Gastroesophageal sphincter (tissue), 3 donors: ENCODE results near the gene POMGNT2.

Experiments used
- POLR2AphosphoS5 ChIP-seq: sonication (generic); formaldehyde crosslinking; IDR thresholded peaks from one replicate; pipeline ENCODE4 v1.6.1; 2017; ENCODE audit warnings: antibody characterized with exemption
- TF ChIP-seq, protein P1 (sequence below), 4 experiments: fragments of 200-600 bp in 2 of 4; fragments of 450-650 bp in 2 of 4; sonication (generic) in 1 of 4; IDR thresholded peaks; one replicate each; pipeline ENCODE4 v1.5.1; 2017 to 2019; ENCODE audit warnings: antibody characterized with exemption in 4 of 4, mild to moderate bottlenecking in 2 of 4, moderate library complexity in 2 of 4

DNA sequence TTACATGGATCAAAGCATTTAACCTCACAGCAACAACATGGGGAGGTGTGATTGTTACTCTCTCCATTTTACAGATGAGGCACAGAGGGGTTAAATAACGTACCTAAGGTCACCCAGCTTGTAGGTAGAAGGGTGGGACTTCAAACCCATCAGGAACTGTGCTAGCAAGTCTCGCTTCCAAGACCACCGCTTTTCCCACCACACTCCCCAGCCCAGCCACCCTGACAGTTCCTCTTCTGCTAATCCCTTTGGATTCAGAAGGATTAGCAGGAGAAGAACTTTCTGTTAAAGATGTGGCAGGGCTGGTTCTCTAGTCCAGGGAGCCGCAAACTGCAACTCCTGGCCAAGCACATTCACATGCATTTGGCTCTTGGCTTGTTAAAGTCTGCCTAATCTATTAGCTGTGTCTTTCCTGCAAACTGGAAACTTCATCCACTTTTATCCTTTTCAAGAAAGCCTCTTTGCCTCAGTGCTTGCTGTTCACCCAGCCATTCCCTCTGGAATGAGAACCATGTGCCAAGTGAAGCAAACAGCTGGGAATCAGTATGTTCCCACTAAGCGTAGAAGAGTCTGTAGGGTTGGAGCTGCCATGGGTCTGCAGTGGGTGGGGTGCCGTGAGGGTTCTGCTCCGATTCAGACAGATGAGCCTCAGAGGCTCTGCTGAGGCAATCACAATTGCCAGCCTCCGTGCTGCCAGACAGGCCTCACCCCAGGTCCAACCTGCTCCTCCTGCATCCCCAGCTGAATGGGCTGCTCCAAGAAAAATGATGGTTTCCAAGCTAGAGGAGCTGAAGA lies 44.6 kb downstream of the POMGNT2 start:
- TF ChIP-seq, protein P1, sequence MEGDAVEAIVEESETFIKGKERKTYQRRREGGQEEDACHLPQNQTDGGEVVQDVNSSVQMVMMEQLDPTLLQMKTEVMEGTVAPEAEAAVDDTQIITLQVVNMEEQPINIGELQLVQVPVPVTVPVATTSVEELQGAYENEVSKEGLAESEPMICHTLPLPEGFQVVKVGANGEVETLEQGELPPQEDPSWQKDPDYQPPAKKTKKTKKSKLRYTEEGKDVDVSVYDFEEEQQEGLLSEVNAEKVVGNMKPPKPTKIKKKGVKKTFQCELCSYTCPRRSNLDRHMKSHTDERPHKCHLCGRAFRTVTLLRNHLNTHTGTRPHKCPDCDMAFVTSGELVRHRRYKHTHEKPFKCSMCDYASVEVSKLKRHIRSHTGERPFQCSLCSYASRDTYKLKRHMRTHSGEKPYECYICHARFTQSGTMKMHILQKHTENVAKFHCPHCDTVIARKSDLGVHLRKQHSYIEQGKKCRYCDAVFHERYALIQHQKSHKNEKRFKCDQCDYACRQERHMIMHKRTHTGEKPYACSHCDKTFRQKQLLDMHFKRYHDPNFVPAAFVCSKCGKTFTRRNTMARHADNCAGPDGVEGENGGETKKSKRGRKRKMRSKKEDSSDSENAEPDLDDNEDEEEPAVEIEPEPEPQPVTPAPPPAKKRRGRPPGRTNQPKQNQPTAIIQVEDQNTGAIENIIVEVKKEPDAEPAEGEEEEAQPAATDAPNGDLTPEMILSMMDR (IDR thresholded peaks at IDR 0.05): no peak
- no peak for TF ChIP-seq POLR2AphosphoS5
